ENCODE measurements around the gene MASTL.

- TF ChIP-seq CTCF (IDR thresholded peaks at IDR 0.05; ENCODE audit: low read length) (no peak), EZH2 (optimal IDR thresholded peaks at IDR 0.05; ENCODE audit: low read depth, low read length) (no peak), EZH2phosphoT487 (IDR thresholded peaks at IDR 0.05; ENCODE audit: low read length) (no peak)
Observed at GRCh38 chr10:27188897-27189296, 33.7 kb downstream of the MASTL start.

All from MM.1S (cell line).